ENCODE results near the gene PPP1R18.
"Not testable (repeated sequence)": the region's sequence is repeated elsewhere in the genome, so short reads cannot be mapped to it uniquely, and the experiment has no call there.

The PPP1R18 gene

GRCh38 chr6:30666300-30666699, 20.1 kb downstream of the PPP1R18 start:
- DNase-seq (ENCODE audit: low spot score): not testable (repeated sequence)

GRCh38 chr6:30664994-30665767, 21.3 kb downstream of the PPP1R18 start:
- DNase-seq (ENCODE audit: low spot score): no peak

- not testable (repeated sequence) for DNase-seq (ENCODE audit: low spot score)
Measured at GRCh38 chr6:30657922-30658321, 28.5 kb downstream of the PPP1R18 start.

GRCh38 chr6:30657454-30657853, 29.0 kb downstream of the PPP1R18 start:
- DNase-seq (ENCODE audit: low spot score): no peak

GRCh38 chr6:30656513-30656912, 29.9 kb downstream of the PPP1R18 start:
- no peak for DNase-seq (ENCODE audit: low spot score)

GRCh38 chr6:30655743-30656094, 30.7 kb downstream of the PPP1R18 start:
- DNase-seq (ENCODE audit: low spot score): no peak

GRCh38 chr6:30654798-30655742, 31.4 kb downstream of the PPP1R18 start:
- DNase-seq (ENCODE audit: low spot score): no peak

GRCh38 chr6:30651143-30651542, 35.3 kb downstream of the PPP1R18 start:
- no peak for DNase-seq (ENCODE audit: low spot score)

GRCh38 chr6:30647242-30648116, 39.0 kb downstream of the PPP1R18 start:
- DNase-seq (ENCODE audit: low spot score): peak; percentile 94

GRCh38 chr6:30646450-30647241, 39.8 kb downstream of the PPP1R18 start, which contains the start of gene C6orf136:
TSS of gene C6orf136 (plus strand) at chr6:30647133. CDS start at chr6:30647232, 99 bp downstream.
- peak; percentile 96 for DNase-seq (ENCODE audit: low spot score)

GRCh38 chr6:30645989-30646388, 40.5 kb downstream of the PPP1R18 start:
- DNase-seq (ENCODE audit: low spot score): no peak

GRCh38 chr6:30644769-30645168, 41.7 kb downstream of the PPP1R18 start:
- no peak for DNase-seq (ENCODE audit: low spot score)

- DNase-seq (ENCODE audit: low spot score): no peak
Measured at GRCh38 chr6:30643656-30644055, 42.8 kb downstream of the PPP1R18 start.

- no peak for DNase-seq (ENCODE audit: low spot score)
Measured at GRCh38 chr6:30641048-30641447, 45.4 kb downstream of the PPP1R18 start.

GRCh38 chr6:30640481-30640880, 46.0 kb downstream of the PPP1R18 start:
- DNase-seq (ENCODE audit: low spot score): no peak

GRCh38 chr6:30635834-30636233, 50.6 kb downstream of the PPP1R18 start:
- DNase-seq (ENCODE audit: low spot score): no peak

GRCh38 chr6:30626484-30627366, 59.7 kb downstream of the PPP1R18 start, which contains the start of gene ATAT1:
TSS of gene ATAT1 (plus strand) at chr6:30626874.
- peak; percentile 94 for DNase-seq (ENCODE audit: low spot score)
